ENCODE data around the gene AIPL1.

The AIPL1 gene

GRCh38 chr17:6457688-6458459 is 23.0 kb upstream of the AIPL1 start:
- TF ChIP-seq TAF1 (IDR thresholded peaks at IDR 0.05; ENCODE audit: borderline replicate concordance, insufficient read depth, low read length) = no peak
- TF ChIP-seq REST (IDR thresholded peaks at IDR 0.05; ENCODE audit: insufficient read depth in 1 of 2, low read depth in 2 of 2, low read length in 2 of 2) = no peak
- TF ChIP-seq POLR2AphosphoS5 (IDR thresholded peaks at IDR 0.05; ENCODE audit: low read depth, low read length) = no peak
- no peak for TF ChIP-seq FOXP2 (optimal IDR thresholded peaks at IDR 0.05; ENCODE audit: borderline replicate concordance, extremely low read depth, extremely low read length, insufficient read depth)
- TF ChIP-seq SIN3A (IDR thresholded peaks at IDR 0.05; ENCODE audit: borderline replicate concordance, insufficient read depth, low read length) = no peak

DNA sequence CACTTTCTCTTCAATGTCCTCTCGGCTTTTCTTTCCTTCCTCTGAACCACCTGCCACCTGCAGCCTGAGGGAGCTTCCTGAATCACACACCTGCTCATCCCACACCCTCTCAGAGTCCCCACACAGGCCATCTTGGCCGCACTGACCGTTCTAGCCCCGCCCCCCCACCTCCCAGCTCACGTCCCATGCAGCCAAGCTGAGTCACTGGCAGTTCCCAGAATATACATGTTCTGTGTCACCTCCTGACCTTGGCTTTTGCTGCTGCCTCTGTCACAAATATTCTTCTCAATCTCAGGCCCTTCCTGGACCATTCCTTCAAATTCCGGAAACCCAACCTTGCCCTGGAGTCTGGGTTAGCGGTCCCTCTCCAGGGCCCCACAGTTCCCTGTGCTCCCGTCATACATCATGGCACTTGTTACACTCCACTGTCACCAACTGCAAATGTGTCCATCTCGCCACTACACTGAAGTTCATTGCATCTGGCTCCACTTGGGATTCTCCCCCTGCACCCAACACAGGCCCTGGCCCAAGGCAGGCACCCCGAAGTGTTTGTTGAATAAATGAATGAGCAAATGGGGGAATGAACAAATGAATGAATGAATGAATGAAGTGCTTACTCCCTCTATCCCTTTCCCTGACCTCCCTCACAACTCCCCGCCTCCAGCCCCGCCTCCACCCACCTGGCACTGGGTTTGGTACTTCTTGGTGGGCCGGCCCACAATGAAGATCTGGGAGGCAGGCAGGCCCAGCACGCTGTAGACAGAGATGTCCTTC is 22.2 kb upstream of the AIPL1 start:
- no peak for TF ChIP-seq FOXP2 (optimal IDR thresholded peaks at IDR 0.05; ENCODE audit: borderline replicate concordance, extremely low read depth, extremely low read length, insufficient read depth)
- TF ChIP-seq REST (IDR thresholded peaks at IDR 0.05; ENCODE audit: insufficient read depth in 1 of 2, low read depth in 2 of 2, low read length in 2 of 2) = no peak
- no peak for TF ChIP-seq TAF1 (IDR thresholded peaks at IDR 0.05; ENCODE audit: borderline replicate concordance, insufficient read depth, low read length)
- no peak for TF ChIP-seq POLR2AphosphoS5 (IDR thresholded peaks at IDR 0.05; ENCODE audit: low read depth, low read length)
- TF ChIP-seq SIN3A (IDR thresholded peaks at IDR 0.05; ENCODE audit: borderline replicate concordance, insufficient read depth, low read length) = no peak

DNA sequence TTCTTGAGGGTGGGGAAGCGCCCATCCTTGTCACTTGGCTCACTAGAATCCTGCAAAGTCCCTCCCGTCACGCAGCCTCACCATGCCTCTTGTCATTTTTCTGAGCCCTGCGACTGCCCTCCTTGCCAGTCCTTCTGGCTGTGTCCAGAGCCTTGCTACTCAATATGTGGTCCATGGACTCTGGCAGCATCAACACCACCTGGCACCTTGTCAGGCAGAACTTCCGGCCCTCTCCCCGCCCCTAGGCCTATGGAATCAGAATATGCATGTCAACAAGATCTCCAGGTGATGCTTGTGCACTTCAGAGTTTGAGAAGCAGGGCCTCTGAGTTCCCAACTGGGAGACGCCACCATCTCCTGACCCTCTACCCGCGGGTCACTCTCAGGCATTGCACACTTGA is 21.4 kb upstream of the AIPL1 start:
- TF ChIP-seq FOXP2 (optimal IDR thresholded peaks at IDR 0.05; ENCODE audit: borderline replicate concordance, extremely low read depth, extremely low read length, insufficient read depth) (no peak), SIN3A (IDR thresholded peaks at IDR 0.05; ENCODE audit: borderline replicate concordance, insufficient read depth, low read length) (no peak), REST (IDR thresholded peaks at IDR 0.05; ENCODE audit: insufficient read depth in 1 of 2, low read depth in 2 of 2, low read length in 2 of 2) (no peak), POLR2AphosphoS5 (IDR thresholded peaks at IDR 0.05; ENCODE audit: low read depth, low read length) (no peak)

DNA sequence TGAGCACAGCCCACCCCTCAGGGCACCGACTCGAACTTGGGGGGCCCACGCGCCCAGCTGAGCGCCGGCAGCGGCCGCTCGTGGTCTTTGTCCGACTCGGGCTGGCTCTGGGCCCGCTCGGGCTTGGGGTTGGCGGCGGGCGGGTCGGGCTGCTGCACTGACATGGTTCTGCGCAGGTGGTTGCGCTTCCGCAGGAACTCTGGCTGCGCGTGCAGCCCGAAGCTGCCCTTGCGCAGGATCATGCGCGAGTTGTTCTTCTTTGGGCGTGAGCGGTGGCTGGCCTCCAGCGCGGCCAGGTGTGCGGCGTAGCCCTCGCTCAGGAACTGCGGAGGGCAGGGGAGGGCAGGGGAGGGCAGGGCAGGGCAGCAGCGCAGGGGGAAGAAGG is 20.4 kb upstream of the AIPL1 start:
- no peak for TF ChIP-seq POLR2AphosphoS5 (IDR thresholded peaks at IDR 0.05; ENCODE audit: low read depth, low read length)
- TF ChIP-seq TAF1 (IDR thresholded peaks at IDR 0.05; ENCODE audit: borderline replicate concordance, insufficient read depth, low read length) = no peak
- no peak for TF ChIP-seq FOXP2 (optimal IDR thresholded peaks at IDR 0.05; ENCODE audit: borderline replicate concordance, extremely low read depth, extremely low read length, insufficient read depth)
- no peak for TF ChIP-seq SIN3A (IDR thresholded peaks at IDR 0.05; ENCODE audit: borderline replicate concordance, insufficient read depth, low read length)
- TF ChIP-seq REST (IDR thresholded peaks at IDR 0.05; ENCODE audit: insufficient read depth in 1 of 2, low read depth in 2 of 2, low read length in 2 of 2) = no peak
